Endothelial cell of hepatic sinusoid (primary cell): ENCODE data around the gene SNTB2.

Source experiments
- in situ Hi-C: cut with HindIII; loops from 2 replicates; pipeline ENCODE4 v1.10.0; 2017; ENCODE audit warnings: low sequenced_read_pairs

The SNTB2 gene

GRCh38 chr16:69329369-69330285 is 142.7 kb downstream of the SNTB2 start:
- in situ Hi-C loops, result loop anchor here (5.0 kb wide), 1 partner anchor 102 kb away; no protein-coding TSS in a partner anchor

GRCh38 chr16:69330286-69331109 is 143.5 kb downstream of the SNTB2 start, which contains the start of gene PDF:
PDF (minus strand) TSS chr16:69330588; CDS start chr16:69330570, 18 bp downstream.
- in situ Hi-C loops, result no loop called here

GRCh38 chr16:69334696-69335095 is 147.7 kb downstream of the SNTB2 start:
- in situ Hi-C loops, result loop anchor here (5.0 kb wide), 1 partner anchor 48 kb away; no protein-coding TSS in a partner anchor

- in situ Hi-C loops, result loop anchor here (5.0 kb wide), 1 partner anchor 44 kb away; no protein-coding TSS in a partner anchor
Measured at GRCh38 chr16:69338557-69339288, 151.8 kb downstream of the SNTB2 start.

- in situ Hi-C loops, result loop anchor here (5.0 kb wide), 1 partner anchor 43 kb away; no protein-coding TSS in a partner anchor
Measured at GRCh38 chr16:69339289-69340094, 152.5 kb downstream of the SNTB2 start, which contains the start of the genes COG8 and NIP7. COG8 (minus strand) TSS chr16:69339564; CDS start chr16:69339552, 12 bp downstream. NIP7 (plus strand) TSS chr16:69339772; CDS start chr16:69339830, 58 bp downstream.

- in situ Hi-C loops, result no loop called here
Measured at GRCh38 chr16:69340095-69340644, 153.2 kb downstream of the SNTB2 start.

- in situ Hi-C loops, result no loop called here
Measured at GRCh38 chr16:69344171-69344570, 157.2 kb downstream of the SNTB2 start.

- in situ Hi-C loops, result no loop called here
Measured at GRCh38 chr16:69345923-69346322, 159.0 kb downstream of the SNTB2 start.

GRCh38 chr16:69346683-69347082 is 159.7 kb downstream of the SNTB2 start:
- in situ Hi-C loops, result no loop called here

GRCh38 chr16:69348222-69348621 is 161.3 kb downstream of the SNTB2 start:
- in situ Hi-C loops, result no loop called here

GRCh38 chr16:69349536-69349935 is 162.6 kb downstream of the SNTB2 start:
- in situ Hi-C loops, result no loop called here

GRCh38 chr16:69350536-69351133 is 163.7 kb downstream of the SNTB2 start:
- in situ Hi-C loops, result no loop called here

GRCh38 chr16:69351309-69352027 is 164.5 kb downstream of the SNTB2 start, which contains the start of gene TMED6:
TMED6 (minus strand) TSS chr16:69351786; CDS start chr16:69351753, 33 bp downstream.
- in situ Hi-C loops, result no loop called here
